OCI-LY7 (cell line): ENCODE data around the gene LHFPL2. TPM values are rescaled to one million over a fixed set of nuclear protein-coding genes. Genes with fewer than 3 reads are reported as not detected.

Experiments used
- BruUV-seq: library from RNA; stranded (reverse); fragments of 400-500 nt; replicated peaks from 2 replicates; lab custom pipeline; 2021; lab: Mats Ljungman, UMichigan
- CTCF ChIA-PET: fragments of 300-600 bp; sonication (Branson Sonifier 250); formaldehyde crosslinking; loops from one replicate; lab custom pipeline; 2022; ENCODE audit warnings: antibody characterized with exemption; ENCODE audit not compliant: unreplicated experiment; lab: Charles Lee
- POLR2A ChIA-PET: fragments of 300-600 bp; sonication (Branson Sonifier 250); formaldehyde crosslinking; loops from one replicate; lab custom pipeline; 2022; ENCODE audit warnings: antibody characterized with exemption; lab: Charles Lee
- DNase-seq: peaks from one replicate; pipeline ENCODE4 v3.0.0-alpha.2; 2015; ENCODE audit warnings: low spot score
- H2AFZ ChIP-seq: fragments of 200-600 bp; sonication (generic), shearing (Covaris generic); 2 replicates; pipeline ENCODE4 v1.6.1; 2014; ENCODE audit warnings: mild to moderate bottlenecking, antibody characterized with exemption, low read length, moderate library complexity
- H3K27ac ChIP-seq: fragments of 200-600 bp; sonication (generic); 2 replicates; pipeline ENCODE4 v1.5.1; 2014; ENCODE audit warnings: mixed run types, low read depth, mild to moderate bottlenecking, moderate library complexity, low read length, inconsistent platforms; ENCODE audit not compliant: poor library complexity, severe bottlenecking
- H3K36me3 ChIP-seq: fragments of 200-600 bp; sonication (generic); 2 replicates; pipeline ENCODE4 v1.6.1; 2014; ENCODE audit warnings: mild to moderate bottlenecking, antibody characterized with exemption, low read length, moderate library complexity, mixed read lengths; ENCODE audit not compliant: insufficient read depth
- H3K4me1 ChIP-seq: fragments of 200-600 bp; sonication (generic); 2 replicates; pipeline ENCODE4 v1.5.1; 2014; ENCODE audit warnings: mild to moderate bottlenecking, low read length; ENCODE audit not compliant: insufficient read depth, poor library complexity, severe bottlenecking
- H3K4me2 ChIP-seq: fragments of 200-600 bp; sonication (generic); 2 replicates; pipeline ENCODE4 v1.6.1; 2014; ENCODE audit warnings: mild to moderate bottlenecking, low read length
- H3K4me3 ChIP-seq: fragments of 200-600 bp; sonication (generic); 2 replicates; pipeline ENCODE4 v1.5.1; 2014; ENCODE audit warnings: mild to moderate bottlenecking, low read depth, low read length; ENCODE audit not compliant: poor library complexity, severe bottlenecking
- H3K79me2 ChIP-seq: fragments of 200-600 bp; sonication (generic); 2 replicates; pipeline ENCODE4 v1.6.1; 2016; ENCODE audit warnings: low read depth, mild to moderate bottlenecking, low read length, moderate library complexity, mixed read lengths; ENCODE audit not compliant: insufficient read depth
- H3K9me2 ChIP-seq: fragments of 200-600 bp; sonication (generic); 2 replicates; pipeline ENCODE4 v1.6.1; 2016; ENCODE audit warnings: mild to moderate bottlenecking, low read length, mixed read lengths; ENCODE audit not compliant: insufficient read depth
- H3K9me3 ChIP-seq: fragments of 200-600 bp; sonication (generic); 2 replicates; pipeline ENCODE4 v1.6.1; 2014; ENCODE audit warnings: mild to moderate bottlenecking, mixed run types, low read length, mixed read lengths
- H4K20me1 ChIP-seq: fragments of 200-600 bp; sonication (generic); 2 replicates; pipeline ENCODE4 v1.6.1; 2014; ENCODE audit warnings: mild to moderate bottlenecking, antibody characterized with exemption, low read length, moderate library complexity, mixed read lengths; ENCODE audit not compliant: insufficient read depth
- EZH2phosphoT487 ChIP-seq: fragments of 200-600 bp; sonication (generic); IDR thresholded peaks from 2 replicates; pipeline ENCODE4 v1.6.1; 2018; ENCODE audit warnings: low read depth, borderline replicate concordance, mild to moderate bottlenecking, mixed run types, antibody characterized with exemption, low read length, moderate library complexity, mixed read lengths
- intact Hi-C: fragments of 100-400 bp; cut with micrococcal nuclease; formaldehyde crosslinking; loops from one replicate; pipeline ENCODE4 v1.10.0; 2022; ENCODE audit not compliant: unreplicated experiment
- total RNA-seq, 2 experiments: library from RNA; depleted of rRNA in 1 of 2; stranded (reverse); fragments of >200 nt in 1 of 2; shearing (Covaris generic) in 1 of 2; gene quantifications; 2 replicates each; pipeline ENCODE4 v1.2.3, GENCODE V29; 2014 to 2022
- TF ChIP-seq, protein P1 (sequence below): fragments of 200-600 bp; sonication (generic); conservative IDR thresholded peaks from 2 replicates; pipeline ENCODE4 v1.5.1; 2014; ENCODE audit warnings: mild to moderate bottlenecking, antibody characterized with exemption, low read length, moderate library complexity, mixed read lengths

The LHFPL2 gene
- total RNA-seq, 2 experiments from 2014 or later = 12.2 to 24.0 TPM

DNA sequence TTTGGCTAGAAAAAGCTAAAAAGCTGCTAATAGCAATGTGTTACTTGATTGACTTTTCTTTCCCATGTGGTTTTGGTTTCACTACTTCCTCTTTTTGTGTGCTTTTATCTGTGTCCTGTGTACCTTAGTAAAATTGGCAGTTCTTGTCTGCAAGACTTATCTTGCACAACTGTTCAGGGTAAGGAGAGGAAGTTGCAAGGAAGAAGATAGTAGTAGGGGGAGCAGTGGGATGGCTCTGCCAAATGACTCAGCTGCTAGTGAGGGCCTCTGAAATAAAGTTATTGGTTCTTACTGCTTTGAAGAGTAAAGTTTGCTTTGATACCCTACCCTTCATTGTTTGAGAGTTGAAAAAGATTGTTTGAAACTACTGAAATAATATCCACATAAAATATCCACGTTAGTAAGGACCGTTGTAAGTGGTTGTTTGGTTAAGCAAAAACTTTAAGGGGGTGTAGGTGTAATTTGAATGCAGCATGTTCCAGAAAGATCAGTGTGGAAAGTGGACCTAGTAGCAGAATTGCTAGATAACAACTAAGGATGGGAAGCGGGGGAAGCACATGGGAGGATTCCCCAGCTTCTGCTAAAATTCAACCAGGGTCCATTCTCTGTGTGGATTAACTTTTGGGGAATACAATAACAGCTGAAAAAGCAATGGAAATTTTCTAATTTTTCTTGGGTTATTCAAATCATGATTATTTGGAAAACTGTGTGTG is 164.6 kb downstream of the LHFPL2 start:
- CTCF ChIA-PET = no interaction called here

DNA sequence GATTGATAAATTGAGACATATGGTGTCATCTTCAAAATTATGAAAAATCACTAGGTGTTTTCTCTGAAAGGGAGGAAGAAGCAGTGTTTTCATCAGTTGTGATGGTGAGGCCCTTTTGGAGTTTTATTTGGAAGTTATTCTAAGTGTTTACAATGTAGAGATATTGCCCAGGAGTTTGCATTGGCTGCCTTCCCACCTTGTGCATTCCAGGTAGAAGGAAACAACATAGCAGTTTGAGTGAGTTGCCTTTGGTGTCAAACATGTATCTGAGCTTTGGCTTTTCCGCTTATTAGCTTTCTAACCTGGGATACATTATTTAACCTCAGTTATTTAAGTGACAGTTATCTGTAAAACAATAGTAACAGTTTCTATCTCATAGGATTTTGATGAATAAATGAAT is 165.6 kb downstream of the LHFPL2 start:
- TF ChIP-seq EZH2phosphoT487 = no peak
- TF ChIP-seq, protein P1, sequence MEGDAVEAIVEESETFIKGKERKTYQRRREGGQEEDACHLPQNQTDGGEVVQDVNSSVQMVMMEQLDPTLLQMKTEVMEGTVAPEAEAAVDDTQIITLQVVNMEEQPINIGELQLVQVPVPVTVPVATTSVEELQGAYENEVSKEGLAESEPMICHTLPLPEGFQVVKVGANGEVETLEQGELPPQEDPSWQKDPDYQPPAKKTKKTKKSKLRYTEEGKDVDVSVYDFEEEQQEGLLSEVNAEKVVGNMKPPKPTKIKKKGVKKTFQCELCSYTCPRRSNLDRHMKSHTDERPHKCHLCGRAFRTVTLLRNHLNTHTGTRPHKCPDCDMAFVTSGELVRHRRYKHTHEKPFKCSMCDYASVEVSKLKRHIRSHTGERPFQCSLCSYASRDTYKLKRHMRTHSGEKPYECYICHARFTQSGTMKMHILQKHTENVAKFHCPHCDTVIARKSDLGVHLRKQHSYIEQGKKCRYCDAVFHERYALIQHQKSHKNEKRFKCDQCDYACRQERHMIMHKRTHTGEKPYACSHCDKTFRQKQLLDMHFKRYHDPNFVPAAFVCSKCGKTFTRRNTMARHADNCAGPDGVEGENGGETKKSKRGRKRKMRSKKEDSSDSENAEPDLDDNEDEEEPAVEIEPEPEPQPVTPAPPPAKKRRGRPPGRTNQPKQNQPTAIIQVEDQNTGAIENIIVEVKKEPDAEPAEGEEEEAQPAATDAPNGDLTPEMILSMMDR = no peak
- CTCF ChIA-PET = interaction anchor here (0.8 kb wide), 1 partner anchor 238 kb away, joined by 3 read pairs; no protein-coding TSS in a partner anchor
- H3K79me2 ChIP-seq = no peaks in the 10 kb centered on the region; the same call in 1 of the 2 replicates
- no peaks in the 10 kb centered on the region for H4K20me1 ChIP-seq
- H3K36me3 ChIP-seq = peaks cover 48% of the 10 kb centered on the region
- peak overlapping the region; percentile 83 for H3K4me2 ChIP-seq
- H3K9me2 ChIP-seq = no peaks in the 10 kb centered on the region
- H2AFZ ChIP-seq = no peak overlapping the region
- no peak for DNase-seq
- peak overlapping the region; percentile 42 for H3K4me3 ChIP-seq
- POLR2A ChIA-PET = interaction anchor here (0.6 kb wide), 1 partner anchor 170 kb away, joined by 3 read pairs; no protein-coding TSS in a partner anchor
- no TSS peak for BruUV-seq
- peak overlapping the region; percentile 82 for H3K27ac ChIP-seq
- H3K9me3 ChIP-seq = no peaks in the 10 kb centered on the region
- intact Hi-C loops = loop anchor here (5.0 kb wide), 1 partner anchor 49 kb away; no protein-coding TSS in a partner anchor
- peaks cover 36% of the 10 kb centered on the region for H3K4me1 ChIP-seq

More for the DNA sequence above, 164.6 kb downstream of the LHFPL2 start:
- peaks cover 55% of the 10 kb centered on the region for H3K36me3 ChIP-seq
- no peak for TF ChIP-seq EZH2phosphoT487
- TF ChIP-seq, protein P1 = peak; percentile 32; the same call in 1 of the 2 replicates
- H3K4me3 ChIP-seq = peak overlapping the region; percentile 42
- intact Hi-C loops = loop anchor here (5.0 kb wide), 1 partner anchor 48 kb away; no protein-coding TSS in a partner anchor
- peak overlapping the region; percentile 82 for H3K27ac ChIP-seq
- BruUV-seq = no TSS peak
- no peaks in the 10 kb centered on the region for H3K9me3 ChIP-seq
- H2AFZ ChIP-seq = no peak overlapping the region; the same call in 1 of the 2 replicates
- H3K4me1 ChIP-seq = peaks cover 36% of the 10 kb centered on the region
- H3K4me2 ChIP-seq = peak overlapping the region; percentile 83
- H4K20me1 ChIP-seq = no peaks in the 10 kb centered on the region
- H3K9me2 ChIP-seq = no peaks in the 10 kb centered on the region
- POLR2A ChIA-PET = interaction anchor here (0.6 to 2.0 kb wide), 3 partner anchors 11 to 50 kb away, joined by 3 to 5 read pairs (median 3); no protein-coding TSS in a partner anchor
- DNase-seq = peak; percentile 91
- H3K79me2 ChIP-seq = no peaks in the 10 kb centered on the region; the same call in 1 of the 2 replicates
